ENCODE measurements around the gene MED4.

The MED4 gene

DNA sequence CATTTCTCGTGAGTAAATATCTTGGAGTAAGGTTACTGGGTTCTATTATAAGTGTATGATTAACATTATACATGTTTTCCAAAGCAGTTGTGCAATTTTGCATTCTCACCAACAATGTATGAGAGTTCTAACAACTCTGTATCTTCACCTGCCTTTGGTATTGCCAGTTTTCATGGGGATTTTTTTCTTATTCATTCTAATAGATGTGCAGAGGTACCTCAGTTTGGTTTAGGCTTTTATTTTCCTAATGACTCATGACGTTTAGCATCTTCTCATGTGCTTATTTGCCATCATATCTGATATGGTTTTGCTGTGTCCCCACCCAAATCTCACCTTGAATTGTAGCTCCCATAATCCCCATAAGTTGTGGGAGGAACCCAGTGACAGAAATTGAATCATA is 65.0 kb downstream of the MED4 start:
- Mint-ChIP-seq H3K27me3 (ENCODE audit: low read depth) (no peaks in the 10 kb centered on the region), H3K4me3 (no peak overlapping the region), H3K27ac (no peak overlapping the region), H3K4me1 (no peaks in the 10 kb centered on the region), H3K9me3 (peaks cover 34% of the 10 kb centered on the region), H3K36me3 (ENCODE audit: low read depth) (peaks cover 63% of the 10 kb centered on the region)
- TF ChIP-seq CTCF (IDR thresholded peaks at IDR 0.05; ENCODE audit: unreplicated experiment in 3 of 3), result no peak

- Mint-ChIP-seq H3K36me3 (ENCODE audit: low read depth) (peaks cover 54% of the 10 kb centered on the region), H3K4me1 (no peaks in the 10 kb centered on the region), H3K4me3 (no peak overlapping the region), H3K27ac (no peak overlapping the region), H3K27me3 (ENCODE audit: low read depth) (no peaks in the 10 kb centered on the region), H3K9me3 (peaks cover 35% of the 10 kb centered on the region)
- no peak for TF ChIP-seq CTCF (IDR thresholded peaks at IDR 0.05; ENCODE audit: unreplicated experiment in 3 of 3)
Measured at GRCh38 chr13:48028066-48028465, 66.8 kb downstream of the MED4 start.
